ENCODE results near the gene ANKRD28. TPM values are rescaled to one million over a fixed set of nuclear protein-coding genes. Genes with fewer than 3 reads are reported as not detected.
"Not testable (repeated sequence)": the region's sequence is repeated elsewhere in the genome, so short reads cannot be mapped to it uniquely, and the experiment has no call there.

ANKRD28 gene
- total RNA-seq, 2 experiments from 2014 or later = 56.3 to 73.6 TPM

DNA sequence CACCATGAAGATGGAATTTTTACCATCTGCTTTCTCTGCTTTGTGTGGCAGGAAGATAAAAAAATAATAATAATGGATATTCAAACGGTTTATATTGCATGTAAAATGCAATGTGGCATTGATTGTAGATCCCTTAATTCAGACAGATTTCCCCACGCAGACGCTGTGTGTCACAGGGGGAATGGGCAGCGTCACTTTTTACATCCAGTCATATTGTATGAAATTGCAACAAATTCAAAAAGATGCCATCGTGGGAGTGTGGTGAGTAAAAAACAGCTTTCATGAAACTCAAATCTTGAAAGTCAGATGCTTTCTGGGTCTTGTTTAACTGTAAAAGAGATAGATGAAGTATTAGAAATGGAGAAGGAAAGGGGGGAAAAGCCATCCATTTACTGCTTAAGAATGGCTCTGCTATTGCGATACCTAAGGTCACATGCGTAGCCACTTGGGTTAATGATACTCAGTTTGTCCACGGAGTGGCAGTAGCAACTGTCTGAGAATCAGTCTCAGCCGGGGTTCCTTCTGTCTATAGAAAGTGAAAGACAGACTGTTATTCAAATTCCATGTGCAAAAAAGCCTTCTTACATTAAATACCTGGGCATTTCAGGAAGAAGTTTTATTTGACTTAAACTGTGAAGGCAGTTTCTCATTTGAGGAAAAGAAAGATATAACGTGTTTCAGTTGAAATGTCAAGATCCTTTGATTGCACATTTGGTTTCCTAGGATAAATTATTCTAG, 167.8 kb downstream of the ANKRD28 start:
- Mint-ChIP-seq H3K4me3 (peak overlapping the region; percentile 36), H3K36me3 (peaks cover 3% of the 10 kb centered on the region), H3K4me1 (peaks cover 24% of the 10 kb centered on the region), H3K27me3 (no peaks in the 10 kb centered on the region), H3K9me3 (ENCODE audit: low read depth) (no peaks in the 10 kb centered on the region), H3K27ac (peak overlapping the region; percentile 73)
- ATAC-seq = peak; percentile 99
- CTCF ChIA-PET = interaction anchor here (0.7 to 6.2 kb wide), 17 partner anchors 13 to 548 kb away, joined by 3 to 83 read pairs (median 4); partner anchors contain the start of genes ANKRD28, BTD, CAPN7 and HACL1
- peak; percentile 84 for DNase-seq

- no peak for ATAC-seq
- H3K4me3 Mint-ChIP-seq = no peak overlapping the region
- H3K27me3 Mint-ChIP-seq = no peaks in the 10 kb centered on the region
- H3K36me3 Mint-ChIP-seq = peaks cover 9% of the 10 kb centered on the region
- CTCF ChIA-PET = interaction anchor here (2.7 to 6.2 kb wide), 2 partner anchors 18 to 181 kb away, joined by 13 to 83 read pairs; no protein-coding TSS in a partner anchor
- H3K4me1 Mint-ChIP-seq = peaks cover 30% of the 10 kb centered on the region
- no peaks in the 10 kb centered on the region for H3K9me3 Mint-ChIP-seq (ENCODE audit: low read depth)
- no peak for DNase-seq
- no peak overlapping the region for H3K27ac Mint-ChIP-seq
Observed at GRCh38 chr3:15628967-15629366, 168.8 kb downstream of the ANKRD28 start.

GRCh38 chr3:15623535-15624440, 174.0 kb downstream of the ANKRD28 start:
- Mint-ChIP-seq H3K4me1 (peaks cover 16% of the 10 kb centered on the region), H3K36me3 (peaks cover 45% of the 10 kb centered on the region), H3K27me3 (no peaks in the 10 kb centered on the region), H3K4me3 (no peak overlapping the region), H3K9me3 (ENCODE audit: low read depth) (peaks cover 18% of the 10 kb centered on the region), H3K27ac (peak overlapping the region; percentile 44)
- ATAC-seq (no peak), DNase-seq (no peak)
- CTCF ChIA-PET = interaction anchor here (1.0 to 1.8 kb wide), 4 partner anchors 14 to 188 kb away, joined by 3 to 4 read pairs (median 4); no protein-coding TSS in a partner anchor

GRCh38 chr3:15619659-15620464, 177.9 kb downstream of the ANKRD28 start:
- ATAC-seq, H3K4me3 Mint-ChIP-seq, DNase-seq, H3K27ac Mint-ChIP-seq, CTCF ChIA-PET, H3K27me3 Mint-ChIP-seq: not testable (repeated sequence)
- peaks cover 21% of the 10 kb centered on the region for H3K9me3 Mint-ChIP-seq (ENCODE audit: low read depth)
- H3K36me3 Mint-ChIP-seq = peaks cover 45% of the 10 kb centered on the region
- H3K4me1 Mint-ChIP-seq = peaks cover 14% of the 10 kb centered on the region

Small RNA genes within 50 kb of the gene (microRNA-seq; reads per million reads assigned to microRNA genes)
- gene MIR3134 = not detected

Other genes starting within 250 kb of the ANKRD28 start
- 10 to 100 TPM; 24.4 to 25.5 TPM for gene HACL1, start 196.4 kb downstream of the ANKRD28 start, total RNA-seq
- 1 to 10 TPM; 5.2 to 6.2 TPM for gene BTD, start 196.2 kb downstream of the ANKRD28 start, total RNA-seq

All from activated CD8-positive, alpha-beta memory T cell treated with anti-CD3 and anti-CD28 coated beads, Interleukin-2, amount 10 ng/mL, durations not matched to agents 7 days and 5 days (primary cell).